Measurements from ENCODE around the gene CDKN2B.

CDKN2B gene

DNA sequence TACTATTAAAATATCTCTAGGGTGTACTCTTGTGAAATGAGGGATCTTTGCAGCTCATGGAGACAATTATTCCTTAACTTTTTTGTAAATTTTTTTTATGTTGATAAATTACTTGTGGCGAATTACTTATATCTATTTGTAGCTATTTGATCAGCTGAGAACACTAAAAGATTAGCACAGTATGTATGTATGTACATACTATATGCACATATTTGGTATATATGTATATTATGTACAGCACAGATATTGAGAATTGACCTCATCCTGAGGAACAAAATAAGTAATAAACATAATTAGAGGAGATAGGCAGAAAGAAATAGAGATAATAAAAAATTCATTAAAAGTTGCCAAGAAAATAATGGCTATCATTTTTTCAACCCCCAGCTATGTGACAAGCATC lies 26.7 kb downstream of the CDKN2B start:
- Histone ChIP-seq H3K4me1 (ENCODE audit: control insufficient read depth in 1 of 2, insufficient read depth in 2 of 2, low read length in 2 of 2) (no peaks in the 10 kb centered on the region), H3K4me3 (ENCODE audit: low read depth in 1 of 2, low read length in 2 of 2) (no peak overlapping the region), H3K27me3 (ENCODE audit: low read depth, low read length) (peaks cover 21% of the 10 kb centered on the region), H3K9me3 (ENCODE audit: control insufficient read depth in 1 of 2, low read length in 2 of 2) (peaks cover 0 to 5% of the 10 kb centered on the region in 2 donors), H3K36me3 (ENCODE audit: control insufficient read depth in 1 of 2, insufficient read depth in 2 of 2, low read length in 2 of 2) (no peaks in the 10 kb centered on the region), H3K27ac (ENCODE audit: low read length) (no peak overlapping the region)

- Histone ChIP-seq H3K4me3 (ENCODE audit: low read depth in 1 of 2, low read length in 2 of 2) (no peak overlapping the region), H3K9me3 (ENCODE audit: control insufficient read depth in 1 of 2, low read length in 2 of 2) (peaks cover 0 to 5% of the 10 kb centered on the region in 2 donors), H3K27me3 (ENCODE audit: low read depth, low read length) (peaks cover 72% of the 10 kb centered on the region), H3K4me1 (ENCODE audit: control insufficient read depth in 1 of 2, insufficient read depth in 2 of 2, low read length in 2 of 2) (peaks cover 0 to 17% of the 10 kb centered on the region in 2 donors), H3K27ac (ENCODE audit: low read length) (no peak overlapping the region), H3K36me3 (ENCODE audit: control insufficient read depth in 1 of 2, insufficient read depth in 2 of 2, low read length in 2 of 2) (no peaks in the 10 kb centered on the region)
Observed at GRCh38 chr9:21976334-21976875, 32.7 kb downstream of the CDKN2B start.

- H3K36me3 ChIP-seq (ENCODE audit: control insufficient read depth in 1 of 2, insufficient read depth in 2 of 2, low read length in 2 of 2): no peaks in the 10 kb centered on the region
- peaks cover 86% of the 10 kb centered on the region for H3K27me3 ChIP-seq (ENCODE audit: low read depth, low read length)
- peaks cover 0 to 26% of the 10 kb centered on the region in 2 donors for H3K4me1 ChIP-seq (ENCODE audit: control insufficient read depth in 1 of 2, insufficient read depth in 2 of 2, low read length in 2 of 2)
- no peak overlapping the region for H3K27ac ChIP-seq (ENCODE audit: low read length)
- peak overlapping the region; percentile 37 to 57 for H3K4me3 ChIP-seq (ENCODE audit: low read depth in 1 of 2, low read length in 2 of 2)
- H3K9me3 ChIP-seq (ENCODE audit: control insufficient read depth in 1 of 2, low read length in 2 of 2): peaks cover 0 to 10% of the 10 kb centered on the region in 2 donors
Observed at GRCh38 chr9:21974722-21975409, 34.2 kb downstream of the CDKN2B start.

DNA sequence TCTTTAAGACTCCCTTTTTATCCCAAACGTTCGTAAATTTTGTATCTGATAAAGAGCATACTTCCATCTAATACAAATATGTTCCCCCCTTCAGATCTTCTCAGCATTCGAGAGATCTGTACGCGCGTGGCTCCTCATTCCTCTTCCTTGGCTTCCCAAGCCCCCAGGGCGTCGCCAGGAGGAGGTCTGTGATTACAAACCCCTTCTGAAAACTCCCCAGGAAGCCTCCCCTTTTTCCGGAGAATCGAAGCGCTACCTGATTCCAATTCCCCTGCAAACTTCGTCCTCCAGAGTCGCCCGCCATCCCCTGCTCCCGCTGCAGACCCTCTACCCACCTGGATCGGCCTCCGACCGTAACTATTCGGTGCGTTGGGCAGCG lies 34.8 kb downstream of the CDKN2B start:
- H3K27me3 ChIP-seq (ENCODE audit: low read depth, low read length): peaks cover 86% of the 10 kb centered on the region

GRCh38 chr9:21972361-21972760 lies 36.7 kb downstream of the CDKN2B start:
- H3K27ac ChIP-seq (ENCODE audit: low read length): no peak overlapping the region
- H3K4me1 ChIP-seq (ENCODE audit: control insufficient read depth in 1 of 2, insufficient read depth in 2 of 2, low read length in 2 of 2): peaks cover 0 to 33% of the 10 kb centered on the region in 2 donors
- no peak overlapping the region for H3K4me3 ChIP-seq (ENCODE audit: low read depth in 1 of 2, low read length in 2 of 2)
- H3K27me3 ChIP-seq (ENCODE audit: low read depth, low read length): peaks cover 94% of the 10 kb centered on the region
- no peaks in the 10 kb centered on the region for H3K36me3 ChIP-seq (ENCODE audit: control insufficient read depth in 1 of 2, insufficient read depth in 2 of 2, low read length in 2 of 2)
- H3K9me3 ChIP-seq (ENCODE audit: control insufficient read depth in 1 of 2, low read length in 2 of 2): peaks cover 4 to 5% of the 10 kb centered on the region in 2 donors

More for the DNA sequence above, 34.8 kb downstream of the CDKN2B start:
- H3K27ac ChIP-seq (ENCODE audit: low read length): no peak overlapping the region
- H3K9me3 ChIP-seq (ENCODE audit: control insufficient read depth in 1 of 2, low read length in 2 of 2): peaks cover 0 to 5% of the 10 kb centered on the region in 2 donors
- peaks cover 0 to 26% of the 10 kb centered on the region in 2 donors for H3K4me1 ChIP-seq (ENCODE audit: control insufficient read depth in 1 of 2, insufficient read depth in 2 of 2, low read length in 2 of 2)
- no peaks in the 10 kb centered on the region for H3K36me3 ChIP-seq (ENCODE audit: control insufficient read depth in 1 of 2, insufficient read depth in 2 of 2, low read length in 2 of 2)
- peak overlapping the region in 1 of 2 donors; percentile 57 for H3K4me3 ChIP-seq (ENCODE audit: low read depth in 1 of 2, low read length in 2 of 2)

- Histone ChIP-seq H3K27me3 (ENCODE audit: low read depth, low read length) (peaks cover 92% of the 10 kb centered on the region), H3K9me3 (ENCODE audit: control insufficient read depth in 1 of 2, low read length in 2 of 2) (peaks cover 4 to 5% of the 10 kb centered on the region in 2 donors), H3K4me1 (ENCODE audit: control insufficient read depth in 1 of 2, insufficient read depth in 2 of 2, low read length in 2 of 2) (peaks cover 0 to 35% of the 10 kb centered on the region in 2 donors), H3K4me3 (ENCODE audit: low read depth in 1 of 2, low read length in 2 of 2) (no peak overlapping the region), H3K27ac (ENCODE audit: low read length) (no peak overlapping the region), H3K36me3 (ENCODE audit: control insufficient read depth in 1 of 2, insufficient read depth in 2 of 2, low read length in 2 of 2) (no peaks in the 10 kb centered on the region)
Observed at GRCh38 chr9:21970800-21971640, 38.1 kb downstream of the CDKN2B start.

- Histone ChIP-seq H3K27me3 (ENCODE audit: low read depth, low read length) (peaks cover 92% of the 10 kb centered on the region), H3K9me3 (ENCODE audit: control insufficient read depth in 1 of 2, low read length in 2 of 2) (peaks cover 4 to 5% of the 10 kb centered on the region in 2 donors), H3K27ac (ENCODE audit: low read length) (no peak overlapping the region), H3K4me3 (ENCODE audit: low read depth in 1 of 2, low read length in 2 of 2) (no peak overlapping the region), H3K4me1 (ENCODE audit: control insufficient read depth in 1 of 2, insufficient read depth in 2 of 2, low read length in 2 of 2) (peaks cover 3 to 38% of the 10 kb centered on the region in 2 donors), H3K36me3 (ENCODE audit: control insufficient read depth in 1 of 2, insufficient read depth in 2 of 2, low read length in 2 of 2) (no peaks in the 10 kb centered on the region)
Observed at GRCh38 chr9:21969951-21970799, 38.9 kb downstream of the CDKN2B start.

DNA sequence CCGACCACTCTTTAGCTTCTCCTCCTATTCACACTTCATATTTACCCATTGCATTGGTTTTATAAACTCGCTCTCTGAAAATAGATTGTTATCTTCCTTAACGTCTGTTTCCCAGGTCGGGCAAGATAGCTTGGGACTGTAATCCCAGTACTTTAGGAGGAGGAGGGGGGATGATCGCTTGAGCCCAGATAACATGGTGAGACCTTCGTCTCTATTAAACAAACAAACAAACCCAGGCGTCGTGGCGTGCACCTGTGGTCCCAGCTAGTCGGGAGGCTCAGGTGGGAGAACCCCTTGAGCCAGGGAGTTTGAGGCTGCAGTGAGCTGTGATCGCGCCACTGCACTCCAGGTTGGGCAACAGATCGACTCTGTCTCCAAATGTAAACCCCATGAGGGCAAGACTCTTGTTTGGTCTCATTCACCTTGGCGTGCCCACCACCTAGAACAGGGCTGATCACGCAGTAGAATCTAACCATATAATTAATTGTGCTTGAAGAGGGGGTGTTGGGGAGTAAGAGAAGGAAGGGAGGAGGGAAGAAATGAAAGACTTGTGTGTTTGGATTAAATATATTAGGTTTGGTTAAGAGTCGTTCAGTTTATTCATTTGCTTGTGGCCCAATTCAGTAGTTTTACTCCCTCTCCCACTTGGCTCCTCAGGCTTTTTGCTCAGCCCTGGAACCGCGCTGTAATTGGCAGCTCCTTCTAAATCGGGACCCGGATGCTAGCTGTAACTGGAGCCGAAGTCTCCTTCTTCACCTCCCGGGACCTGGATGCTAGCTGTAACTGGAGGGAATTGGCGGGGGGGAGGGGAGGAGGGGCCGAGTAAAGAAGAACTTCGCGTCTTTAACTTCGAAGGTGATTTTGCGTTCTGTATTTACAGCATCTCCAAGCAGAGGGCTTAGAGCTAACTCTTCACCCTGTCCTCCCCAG lies 39.8 kb downstream of the CDKN2B start:
- H3K27ac ChIP-seq (ENCODE audit: low read length): no peak overlapping the region
- H3K9me3 ChIP-seq (ENCODE audit: control insufficient read depth in 1 of 2, low read length in 2 of 2): peaks cover 4 to 5% of the 10 kb centered on the region in 2 donors
- H3K36me3 ChIP-seq (ENCODE audit: control insufficient read depth in 1 of 2, insufficient read depth in 2 of 2, low read length in 2 of 2): no peaks in the 10 kb centered on the region
- H3K4me1 ChIP-seq (ENCODE audit: control insufficient read depth in 1 of 2, insufficient read depth in 2 of 2, low read length in 2 of 2): peaks cover 4 to 33% of the 10 kb centered on the region in 2 donors
- peaks cover 88% of the 10 kb centered on the region for H3K27me3 ChIP-seq (ENCODE audit: low read depth, low read length)
- no peak overlapping the region for H3K4me3 ChIP-seq (ENCODE audit: low read depth in 1 of 2, low read length in 2 of 2)

DNA sequence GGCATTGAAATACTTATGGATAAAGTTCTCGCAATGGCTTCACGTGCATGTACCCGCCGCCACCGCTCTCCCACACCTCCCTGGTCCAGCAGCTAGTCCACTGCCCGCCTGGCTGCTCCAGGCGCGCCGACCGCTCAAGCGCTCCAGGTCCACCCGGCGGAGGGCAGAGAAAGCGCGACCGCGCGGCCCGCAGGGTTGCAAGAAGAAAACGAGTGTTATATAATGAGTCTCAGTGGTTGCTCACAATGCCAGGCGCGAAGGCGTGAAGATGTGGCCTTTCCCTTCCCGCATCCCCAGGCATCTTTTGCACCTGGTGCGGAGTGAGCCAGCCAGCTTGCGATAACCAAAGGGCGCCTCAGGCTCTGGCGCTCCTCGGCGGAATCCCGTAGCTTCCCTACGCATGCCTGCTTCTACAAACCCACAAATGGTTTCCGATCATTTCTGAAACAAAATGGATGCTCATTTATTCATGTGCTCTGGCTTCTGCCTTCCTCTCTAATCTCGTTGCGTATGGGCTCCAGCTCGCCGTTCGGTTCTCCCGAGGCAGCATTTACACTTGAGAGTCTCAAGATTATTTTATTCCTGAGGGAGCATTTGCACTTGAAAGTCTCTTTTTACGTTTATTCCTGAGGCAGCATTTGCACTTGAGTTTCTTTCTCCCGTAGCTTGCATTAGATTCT lies 40.6 kb downstream of the CDKN2B start:
- Histone ChIP-seq H3K4me1 (ENCODE audit: control insufficient read depth in 1 of 2, insufficient read depth in 2 of 2, low read length in 2 of 2) (peaks cover 4 to 31% of the 10 kb centered on the region in 2 donors), H3K4me3 (ENCODE audit: low read depth in 1 of 2, low read length in 2 of 2) (peak overlapping the region in 1 of 2 donors; percentile 15), H3K9me3 (ENCODE audit: control insufficient read depth in 1 of 2, low read length in 2 of 2) (peaks cover 4 to 5% of the 10 kb centered on the region in 2 donors)

More for the DNA sequence above, 40.6 kb downstream of the CDKN2B start:
- H3K27ac ChIP-seq (ENCODE audit: low read length): no peak overlapping the region
- peaks cover 80% of the 10 kb centered on the region for H3K27me3 ChIP-seq (ENCODE audit: low read depth, low read length)
- H3K36me3 ChIP-seq (ENCODE audit: control insufficient read depth in 1 of 2, insufficient read depth in 2 of 2, low read length in 2 of 2): no peaks in the 10 kb centered on the region

All from muscle layer of duodenum (tissue), 2 donors.